ENCODE data around the gene ADPRS.

ADPRS gene

GRCh38 chr1:36135796-36136195 lies 47.1 kb downstream of the ADPRS start:
- Histone ChIP-seq H3K27ac (no peak overlapping the region), H3K9me3 (ENCODE audit: control insufficient read depth, low read length) (no peaks in the 10 kb centered on the region), H3K36me3 (ENCODE audit: control insufficient read depth, insufficient read depth, low read length) (no peaks in the 10 kb centered on the region), H3K79me2 (no peaks in the 10 kb centered on the region), H3K9ac (no peak overlapping the region), H2AFZ (no peak overlapping the region), H3K4me3 (ENCODE audit: low read depth, low read length) (no peak overlapping the region), H3K4me2 (ENCODE audit: low read length) (no peak overlapping the region), H3K4me1 (no peaks in the 10 kb centered on the region), H3K27me3 (ENCODE audit: control insufficient read depth, insufficient read depth, low read length) (no peaks in the 10 kb centered on the region)
- TF ChIP-seq CTCF (IDR thresholded peaks at IDR 0.05) = no peak

- no peak for TF ChIP-seq CTCF (IDR thresholded peaks at IDR 0.05)
- Histone ChIP-seq H3K79me2 (no peaks in the 10 kb centered on the region), H3K4me2 (ENCODE audit: low read length) (no peak overlapping the region), H3K9ac (no peak overlapping the region), H3K27ac (no peak overlapping the region), H3K36me3 (ENCODE audit: control insufficient read depth, insufficient read depth, low read length) (no peaks in the 10 kb centered on the region), H3K4me3 (ENCODE audit: low read depth, low read length) (no peak overlapping the region), H3K27me3 (ENCODE audit: control insufficient read depth, insufficient read depth, low read length) (no peaks in the 10 kb centered on the region), H2AFZ (no peak overlapping the region), H3K9me3 (ENCODE audit: control insufficient read depth, low read length) (no peaks in the 10 kb centered on the region), H3K4me1 (no peaks in the 10 kb centered on the region)
These were observed 47.8 kb downstream of the ADPRS start for GRCh38 chr1:36136535-36136934.

GRCh38 chr1:36137226-36137625 lies 48.5 kb downstream of the ADPRS start:
- no peak overlapping the region for H3K27ac ChIP-seq
- no peak for TF ChIP-seq CTCF (IDR thresholded peaks at IDR 0.05)
- H3K9me3 ChIP-seq (ENCODE audit: control insufficient read depth, low read length) = no peaks in the 10 kb centered on the region
- no peak overlapping the region for H3K4me3 ChIP-seq (ENCODE audit: low read depth, low read length)
- no peaks in the 10 kb centered on the region for H3K27me3 ChIP-seq (ENCODE audit: control insufficient read depth, insufficient read depth, low read length)
- H3K9ac ChIP-seq = no peak overlapping the region
- no peaks in the 10 kb centered on the region for H3K79me2 ChIP-seq
- no peaks in the 10 kb centered on the region for H3K36me3 ChIP-seq (ENCODE audit: control insufficient read depth, insufficient read depth, low read length)
- H3K4me1 ChIP-seq = no peaks in the 10 kb centered on the region
- no peak overlapping the region for H2AFZ ChIP-seq
- no peak overlapping the region for H3K4me2 ChIP-seq (ENCODE audit: low read length)

GRCh38 chr1:36137776-36138175 lies 49.1 kb downstream of the ADPRS start:
- H3K36me3 ChIP-seq (ENCODE audit: control insufficient read depth, insufficient read depth, low read length) = no peaks in the 10 kb centered on the region
- H2AFZ ChIP-seq = no peak overlapping the region
- H3K9me3 ChIP-seq (ENCODE audit: control insufficient read depth, low read length) = no peaks in the 10 kb centered on the region
- H3K4me3 ChIP-seq (ENCODE audit: low read depth, low read length) = no peak overlapping the region
- H3K27me3 ChIP-seq (ENCODE audit: control insufficient read depth, insufficient read depth, low read length) = no peaks in the 10 kb centered on the region
- H3K4me2 ChIP-seq (ENCODE audit: low read length) = no peak overlapping the region
- no peaks in the 10 kb centered on the region for H3K79me2 ChIP-seq
- no peak for TF ChIP-seq CTCF (IDR thresholded peaks at IDR 0.05)
- no peaks in the 10 kb centered on the region for H3K4me1 ChIP-seq
- H3K9ac ChIP-seq = no peak overlapping the region
- H3K27ac ChIP-seq = no peak overlapping the region

GRCh38 chr1:36139521-36139920 lies 50.8 kb downstream of the ADPRS start:
- H3K9ac ChIP-seq = no peak overlapping the region
- no peaks in the 10 kb centered on the region for H3K79me2 ChIP-seq
- TF ChIP-seq CTCF (IDR thresholded peaks at IDR 0.05) = no peak
- no peak overlapping the region for H2AFZ ChIP-seq
- no peak overlapping the region for H3K4me2 ChIP-seq (ENCODE audit: low read length)
- no peaks in the 10 kb centered on the region for H3K36me3 ChIP-seq (ENCODE audit: control insufficient read depth, insufficient read depth, low read length)
- no peak overlapping the region for H3K4me3 ChIP-seq (ENCODE audit: low read depth, low read length)
- no peak overlapping the region for H3K27ac ChIP-seq
- H3K27me3 ChIP-seq (ENCODE audit: control insufficient read depth, insufficient read depth, low read length) = no peaks in the 10 kb centered on the region
- H3K4me1 ChIP-seq = no peaks in the 10 kb centered on the region
- H3K9me3 ChIP-seq (ENCODE audit: control insufficient read depth, low read length) = no peaks in the 10 kb centered on the region
